ENCODE measurements around the gene GABBR2. TPM values are rescaled to one million over a fixed set of nuclear protein-coding genes. Genes with fewer than 3 reads are reported as not detected.

Gene GABBR2
- total and polyA plus RNA-seq, 2 donors (not counting 1 experiment from before 2014, with no cell fraction given): 0.03 TPM; not detected in 1

DNA sequence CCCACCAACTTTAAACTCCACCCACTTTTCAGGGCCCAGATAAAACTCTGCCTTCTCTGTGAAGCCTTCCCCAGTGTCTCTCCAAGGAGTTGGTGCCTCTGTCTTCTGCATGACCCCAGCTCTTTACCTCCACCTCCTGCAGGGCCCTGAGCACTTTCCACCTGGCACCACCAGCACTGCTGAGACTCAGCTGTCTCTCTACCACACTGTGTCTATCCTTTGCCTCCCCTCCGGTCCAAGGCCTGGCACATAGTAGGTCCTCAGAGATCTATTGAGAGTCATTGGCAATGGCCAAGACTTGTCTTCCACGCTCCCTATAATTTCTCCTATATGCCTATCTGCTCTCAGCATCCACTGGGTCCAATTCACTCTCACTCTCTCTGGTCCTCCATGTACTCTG, 12.9 kb upstream of the GABBR2 start:
- Histone ChIP-seq H3K9ac (ENCODE audit: low read length) (no peak overlapping the region), H3K79me2 (ENCODE audit: control insufficient read depth, insufficient read depth, low read length) (no peaks in the 10 kb centered on the region), H4K20me1 (ENCODE audit: control insufficient read depth, insufficient read depth, low read length, poor library complexity, severe bottlenecking) (no peaks in the 10 kb centered on the region), H3K36me3 (replicated peaks in 1 of 2; ENCODE audit: control extremely low read depth in 1 of 2, control insufficient read depth in 1 of 2, extremely low read depth in 1 of 2, insufficient read depth in 2 of 2, low read length in 1 of 2) (no peaks in the 10 kb centered on the region), H2AFZ (ENCODE audit: insufficient read depth, low read depth, low read length, poor library complexity, severe bottlenecking) (no peak overlapping the region), H3K27ac (ENCODE audit: low read length in 2 of 2) (no peak overlapping the region), H3K4me2 (replicated peaks; ENCODE audit: low read depth, low read length, poor library complexity, severe bottlenecking) (no peak overlapping the region), H3K4me1 (ENCODE audit: control insufficient read depth in 2 of 2, insufficient read depth in 2 of 2, low read length in 2 of 2) (peaks cover 6 to 12% of the 10 kb centered on the region in 2 donors), H3K27me3 (replicated peaks in 1 of 4; ENCODE audit: control extremely low read depth in 1 of 4, control insufficient read depth in 3 of 4, insufficient read depth in 4 of 4, low read length in 3 of 4) (peaks cover 0 to 14% (median 2%) of the 10 kb centered on the region in 4 experiments), H3K9me3 (ENCODE audit: control extremely low read depth in 1 of 3, control insufficient read depth in 2 of 3, insufficient read depth in 1 of 3, low read length in 2 of 3) (peaks cover 2 to 12% (median 2%) of the 10 kb centered on the region in 3 donors), H3K4me3 (ENCODE audit: control extremely low read depth in 1 of 5, extremely low read depth in 1 of 5, insufficient read depth in 1 of 5, low read depth in 2 of 5, low read length in 4 of 5) (no peak overlapping the region)
- Mint-ChIP-seq H3K27ac (no peak overlapping the region), H3K9me3 (ENCODE audit: insufficient read depth) (no peaks in the 10 kb centered on the region), H3K27me3 (peaks cover 43% of the 10 kb centered on the region), H3K4me3 (no peak overlapping the region), H3K4me1 (peaks cover 6% of the 10 kb centered on the region)
- 85% methylated on average over 2 of the region's 2 CpGs for WGBS (ENCODE audit: insufficient coverage)
- DNase-seq: no peak
- intact Hi-C loops (cut with micrococcal nuclease): no loop called here
- no peak for ATAC-seq (ENCODE audit: low read depth)
- TF ChIP-seq, protein P1, sequence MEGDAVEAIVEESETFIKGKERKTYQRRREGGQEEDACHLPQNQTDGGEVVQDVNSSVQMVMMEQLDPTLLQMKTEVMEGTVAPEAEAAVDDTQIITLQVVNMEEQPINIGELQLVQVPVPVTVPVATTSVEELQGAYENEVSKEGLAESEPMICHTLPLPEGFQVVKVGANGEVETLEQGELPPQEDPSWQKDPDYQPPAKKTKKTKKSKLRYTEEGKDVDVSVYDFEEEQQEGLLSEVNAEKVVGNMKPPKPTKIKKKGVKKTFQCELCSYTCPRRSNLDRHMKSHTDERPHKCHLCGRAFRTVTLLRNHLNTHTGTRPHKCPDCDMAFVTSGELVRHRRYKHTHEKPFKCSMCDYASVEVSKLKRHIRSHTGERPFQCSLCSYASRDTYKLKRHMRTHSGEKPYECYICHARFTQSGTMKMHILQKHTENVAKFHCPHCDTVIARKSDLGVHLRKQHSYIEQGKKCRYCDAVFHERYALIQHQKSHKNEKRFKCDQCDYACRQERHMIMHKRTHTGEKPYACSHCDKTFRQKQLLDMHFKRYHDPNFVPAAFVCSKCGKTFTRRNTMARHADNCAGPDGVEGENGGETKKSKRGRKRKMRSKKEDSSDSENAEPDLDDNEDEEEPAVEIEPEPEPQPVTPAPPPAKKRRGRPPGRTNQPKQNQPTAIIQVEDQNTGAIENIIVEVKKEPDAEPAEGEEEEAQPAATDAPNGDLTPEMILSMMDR (IDR thresholded peaks at IDR 0.05): no peak
- TF ChIP-seq EZH2 (IDR thresholded peaks at IDR 0.05; ENCODE audit: borderline replicate concordance, insufficient read depth, low read depth, low read length, poor library complexity, severe bottlenecking): no peak
- ChIA-PET POLR2A (no interaction called here), CTCF (no interaction called here)

DNA sequence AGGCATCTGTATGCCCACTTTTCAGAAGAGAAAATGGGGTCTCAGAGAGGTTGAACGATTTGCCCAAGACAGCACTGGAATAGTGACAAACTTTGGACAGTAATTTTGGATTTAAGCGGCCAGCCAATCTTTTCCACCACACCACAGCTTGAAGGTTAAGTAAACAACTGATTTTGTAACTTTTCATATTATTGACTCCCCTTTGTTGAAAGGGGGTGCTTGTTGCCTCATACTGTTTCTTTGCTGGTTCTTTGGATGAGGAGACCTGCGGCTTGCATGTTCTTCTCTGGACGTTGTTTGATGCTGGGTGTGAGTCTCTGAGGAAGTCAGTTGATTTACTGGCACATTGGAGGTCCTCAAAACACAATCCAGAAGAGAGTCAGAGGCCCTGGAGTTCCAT, 11.7 kb upstream of the GABBR2 start:
- no peak overlapping the region for H3K4me3 Mint-ChIP-seq
- POLR2A ChIA-PET: no interaction called here
- no peak for ATAC-seq (ENCODE audit: low read depth)
- CTCF ChIA-PET: no interaction called here
- no peaks in the 10 kb centered on the region for H3K4me1 Mint-ChIP-seq
- Histone ChIP-seq H3K4me1 (ENCODE audit: control insufficient read depth in 2 of 2, insufficient read depth in 2 of 2, low read length in 2 of 2) (no peaks in the 10 kb centered on the region), H3K4me3 (ENCODE audit: control extremely low read depth in 1 of 5, extremely low read depth in 1 of 5, insufficient read depth in 1 of 5, low read depth in 2 of 5, low read length in 4 of 5) (no peak overlapping the region), H3K27me3 (replicated peaks in 1 of 4; ENCODE audit: control extremely low read depth in 1 of 4, control insufficient read depth in 3 of 4, insufficient read depth in 4 of 4, low read length in 3 of 4) (peaks cover 0 to 11% (median 2%) of the 10 kb centered on the region in 4 experiments), H3K9me3 (ENCODE audit: control extremely low read depth in 1 of 3, control insufficient read depth in 2 of 3, insufficient read depth in 1 of 3, low read length in 2 of 3) (peaks cover 2 to 12% (median 2%) of the 10 kb centered on the region in 3 donors), H2AFZ (ENCODE audit: insufficient read depth, low read depth, low read length, poor library complexity, severe bottlenecking) (no peak overlapping the region), H3K79me2 (ENCODE audit: control insufficient read depth, insufficient read depth, low read length) (no peaks in the 10 kb centered on the region), H3K36me3 (replicated peaks in 1 of 2; ENCODE audit: control extremely low read depth in 1 of 2, control insufficient read depth in 1 of 2, extremely low read depth in 1 of 2, insufficient read depth in 2 of 2, low read length in 1 of 2) (no peaks in the 10 kb centered on the region), H3K9ac (ENCODE audit: low read length) (no peak overlapping the region), H4K20me1 (ENCODE audit: control insufficient read depth, insufficient read depth, low read length, poor library complexity, severe bottlenecking) (no peaks in the 10 kb centered on the region), H3K27ac (ENCODE audit: low read length in 2 of 2) (no peak overlapping the region), H3K4me2 (replicated peaks; ENCODE audit: low read depth, low read length, poor library complexity, severe bottlenecking) (no peak overlapping the region)
- no peak overlapping the region for H3K27ac Mint-ChIP-seq
- H3K27me3 Mint-ChIP-seq: peaks cover 53% of the 10 kb centered on the region
- WGBS (ENCODE audit: insufficient coverage): 83% methylated on average over 1 of the region's 4 CpGs
- TF ChIP-seq, protein P1 (IDR thresholded peaks at IDR 0.05): no peak
- TF ChIP-seq EZH2 (IDR thresholded peaks at IDR 0.05; ENCODE audit: borderline replicate concordance, insufficient read depth, low read depth, low read length, poor library complexity, severe bottlenecking): no peak
- H3K9me3 Mint-ChIP-seq (ENCODE audit: insufficient read depth): no peaks in the 10 kb centered on the region
- DNase-seq: no peak
- intact Hi-C loops (cut with micrococcal nuclease): no loop called here

All from B cell (primary cell).